H1 (cell line): ENCODE measurements around the gene TM9SF1. TPM values are rescaled to one million over a fixed set of nuclear protein-coding genes. Genes with fewer than 3 reads are reported as not detected.

Experiments used
- BCL11A ChIP-seq, 2 experiments: IDR thresholded peaks; one replicate each; pipeline ENCODE4 v1.6.1; 2011; ENCODE audit warnings: low read depth in 2 of 2, low read length in 2 of 2, mild to moderate bottlenecking in 2 of 2
- CBX8 ChIP-seq: fragments of 300-800, 300-1000 bp; sonication (generic); IDR thresholded peaks from 2 replicates; pipeline ENCODE4 v1.7.1; 2016; ENCODE audit warnings: low read depth, low read length, borderline replicate concordance
- EP300 ChIP-seq, 2 experiments: IDR thresholded peaks; 1 replicate in 1 of 2; 2 replicates in 1 of 2; pipeline ENCODE4 v1.6.1; 2011 to 2012; ENCODE audit warnings: low read depth in 2 of 2, low read length in 2 of 2, mild to moderate bottlenecking in 2 of 2, borderline replicate concordance in 1 of 2, inconsistent platforms in 1 of 2, moderate library complexity in 1 of 2
- GABPA ChIP-seq: IDR thresholded peaks from 2 replicates; pipeline ENCODE4 v1.6.1; 2011; ENCODE audit warnings: mild to moderate bottlenecking, low read length, moderate library complexity, borderline replicate concordance; ENCODE audit not compliant: insufficient read depth
- KDM1A ChIP-seq: fragments of 200-600, 300-600 bp; sonication (generic); IDR thresholded peaks from 2 replicates; pipeline ENCODE4 v1.7.1; 2016; ENCODE audit warnings: mild to moderate bottlenecking, low read length, borderline replicate concordance
- RBBP5 ChIP-seq: IDR thresholded peaks from 2 replicates; pipeline ENCODE4 v1.7.1; 2012; ENCODE audit warnings: low read depth, mild to moderate bottlenecking, inconsistent platforms, low read length, moderate library complexity, borderline replicate concordance
- RXRA ChIP-seq: IDR thresholded peaks from 2 replicates; pipeline ENCODE4 v1.6.1; 2011; ENCODE audit warnings: low read depth, mild to moderate bottlenecking, low read length, moderate library complexity; ENCODE audit not compliant: insufficient read depth
- SUZ12 ChIP-seq: fragments of 200-600 bp; sonication (generic); IDR thresholded peaks from 2 replicates; pipeline ENCODE4 v1.6.1; 2012; ENCODE audit warnings: mild to moderate bottlenecking, inconsistent platforms, low read length, moderate library complexity, mixed read lengths
- polyA plus RNA-seq, 7 experiments: library from polyadenylated mRNA; depleted of rRNA in 3 of 7; stranded (reverse) in 5 of 7; unstranded in 2 of 7; fragments of >200 nt in 5 of 7; fragments of 200-250 nt in 2 of 7; gene quantifications; 1 replicate in 5 of 7; 2 replicates in 1 of 7; 4 replicates in 1 of 7; pipeline versions ENCODE4 v1.2.1 to v1.2.3, GENCODE V29; 2011 to 2013; ENCODE audit warnings: missing spikeins in 2 of 7, mixed read lengths in 2 of 7
- total RNA-seq: library from RNA; stranded (reverse); fragmentation: NEBNext Ultra II Directional; extraction: Animal tissue kit (Norgen Biotek cat#: 25700); gene quantifications from 2 replicates; pipeline ENCODE4 v1.2.1, GENCODE V29; 2021
- TF ChIP-seq, protein P1 (sequence below), 3 experiments: IDR thresholded peaks; 1 replicate in 2 of 3; 2 replicates in 1 of 3; pipeline versions ENCODE4 v1.5.1 to v1.6.1; 2011; ENCODE audit warnings: low read length in 3 of 3, mild to moderate bottlenecking in 3 of 3, inconsistent platforms in 2 of 3, low read depth in 1 of 3, moderate library complexity in 1 of 3; ENCODE audit not compliant: insufficient read depth in 1 of 3; ENCODE audit errors: control extremely low read depth in 1 of 3

TM9SF1 gene
- total and polyA plus RNA-seq, 2 of the 8 experiments (the other 6 are each of a cell fraction or from before 2014, with no cell fraction given) = 22.2 to 29.2 TPM

GRCh38 chr14:24232645-24233537, 37.6 kb upstream of the TM9SF1 start, which contains the start of gene GMPR2 (continued):
- TF ChIP-seq RBBP5 = peak; percentile 53; the same call in 1 of the 2 replicates
- TF ChIP-seq, protein P1, sequence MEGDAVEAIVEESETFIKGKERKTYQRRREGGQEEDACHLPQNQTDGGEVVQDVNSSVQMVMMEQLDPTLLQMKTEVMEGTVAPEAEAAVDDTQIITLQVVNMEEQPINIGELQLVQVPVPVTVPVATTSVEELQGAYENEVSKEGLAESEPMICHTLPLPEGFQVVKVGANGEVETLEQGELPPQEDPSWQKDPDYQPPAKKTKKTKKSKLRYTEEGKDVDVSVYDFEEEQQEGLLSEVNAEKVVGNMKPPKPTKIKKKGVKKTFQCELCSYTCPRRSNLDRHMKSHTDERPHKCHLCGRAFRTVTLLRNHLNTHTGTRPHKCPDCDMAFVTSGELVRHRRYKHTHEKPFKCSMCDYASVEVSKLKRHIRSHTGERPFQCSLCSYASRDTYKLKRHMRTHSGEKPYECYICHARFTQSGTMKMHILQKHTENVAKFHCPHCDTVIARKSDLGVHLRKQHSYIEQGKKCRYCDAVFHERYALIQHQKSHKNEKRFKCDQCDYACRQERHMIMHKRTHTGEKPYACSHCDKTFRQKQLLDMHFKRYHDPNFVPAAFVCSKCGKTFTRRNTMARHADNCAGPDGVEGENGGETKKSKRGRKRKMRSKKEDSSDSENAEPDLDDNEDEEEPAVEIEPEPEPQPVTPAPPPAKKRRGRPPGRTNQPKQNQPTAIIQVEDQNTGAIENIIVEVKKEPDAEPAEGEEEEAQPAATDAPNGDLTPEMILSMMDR (IDR thresholded peaks at IDR 0.05; ENCODE audit: control extremely low read depth in 1 of 3, insufficient read depth in 1 of 3, low read depth in 1 of 3, low read length in 3 of 3) = no peak
- no peak for TF ChIP-seq SUZ12
- peak; percentile 59; the same call in 1 of the 2 replicates for TF ChIP-seq GABPA
- TF ChIP-seq EP300 (IDR thresholded peaks at IDR 0.05; ENCODE audit: borderline replicate concordance in 1 of 2, low read depth in 2 of 2, low read length in 2 of 2) = 0 out of 3 replicates have a peak, but pooled peaks of 1 of the 2 experiments have one; percentile 14
- TF ChIP-seq CBX8 = no peak
- TF ChIP-seq KDM1A = no peak
- TF ChIP-seq RXRA = no peak
- no peak for TF ChIP-seq BCL11A (IDR thresholded peaks at IDR 0.05; ENCODE audit: low read depth in 2 of 2, low read length in 2 of 2)
